NCI-H526 (cell line): ENCODE measurements around the gene BANK1.

Experiments
- DNase-seq, 2 experiments: peaks; one replicate each; lab custom pipeline; 2025; lab: John Stamatoyannopoulos, UW

Gene BANK1

GRCh38 chr4:101956068-101956825 lies 165.7 kb downstream of the BANK1 start:
- no peak for DNase-seq

GRCh38 chr4:101958547-101958946 lies 168.0 kb downstream of the BANK1 start:
- no peak for DNase-seq

DNA sequence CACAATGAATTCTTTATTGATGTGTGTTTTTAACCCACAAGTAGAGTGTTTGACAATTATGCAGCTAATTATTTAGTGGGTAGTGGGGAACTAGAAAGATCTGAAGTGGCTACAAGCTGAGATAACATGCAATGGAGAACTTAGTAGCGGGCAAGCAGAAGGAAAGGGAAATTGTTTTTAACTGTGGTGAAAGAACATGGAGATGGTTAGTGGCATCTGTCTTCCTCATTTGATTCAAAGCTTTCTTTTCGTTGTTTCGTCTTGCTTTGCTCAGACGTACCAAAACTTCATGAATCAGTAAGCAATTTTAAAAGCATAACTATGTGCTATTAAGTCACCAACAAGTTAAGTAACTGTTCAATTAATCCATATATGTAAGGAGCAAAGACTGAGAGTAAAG lies 169.9 kb downstream of the BANK1 start:
- no peak for DNase-seq

DNA sequence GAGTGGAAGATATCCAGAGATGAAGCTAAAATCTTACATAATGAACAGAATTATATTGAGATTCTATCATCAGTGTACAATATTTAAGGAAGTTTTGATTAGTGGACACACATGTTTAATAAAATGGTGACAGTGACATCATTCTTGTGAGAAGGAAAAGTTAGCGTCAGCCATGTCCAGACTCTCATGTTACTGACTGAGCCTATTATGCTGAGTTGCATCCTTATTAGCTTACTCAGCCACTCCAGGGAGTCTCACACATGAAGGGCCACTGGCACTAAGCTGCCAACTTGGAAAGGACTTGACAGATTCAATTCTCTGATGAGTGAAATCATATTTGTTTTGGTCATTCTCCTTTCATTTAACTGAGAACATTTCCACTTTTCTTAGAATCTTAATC lies 170.6 kb downstream of the BANK1 start:
- DNase-seq: no peak

GRCh38 chr4:101967697-101968346 lies 177.3 kb downstream of the BANK1 start:
- no peak for DNase-seq

GRCh38 chr4:101968364-101968763 lies 177.8 kb downstream of the BANK1 start:
- no peak for DNase-seq

DNA sequence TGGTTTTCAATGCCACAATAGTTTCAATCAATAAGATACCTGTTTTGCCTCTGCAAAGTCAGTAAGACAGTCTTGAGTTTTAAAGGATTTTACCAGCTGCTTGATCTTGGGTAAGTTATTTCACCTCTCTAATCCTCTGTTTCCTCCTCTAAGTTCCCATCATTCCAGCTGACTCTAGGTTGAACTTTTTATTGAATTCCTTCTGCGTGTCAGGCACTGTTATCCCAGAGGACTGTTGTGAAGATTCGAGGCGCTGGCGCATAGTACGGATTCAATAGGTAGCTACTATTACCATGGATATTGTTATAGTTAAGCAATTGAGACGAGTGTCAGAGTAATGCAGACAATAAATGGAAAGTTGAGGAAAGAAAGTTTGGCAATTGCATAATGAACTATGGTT lies 179.4 kb downstream of the BANK1 start:
- no peak for DNase-seq

DNA sequence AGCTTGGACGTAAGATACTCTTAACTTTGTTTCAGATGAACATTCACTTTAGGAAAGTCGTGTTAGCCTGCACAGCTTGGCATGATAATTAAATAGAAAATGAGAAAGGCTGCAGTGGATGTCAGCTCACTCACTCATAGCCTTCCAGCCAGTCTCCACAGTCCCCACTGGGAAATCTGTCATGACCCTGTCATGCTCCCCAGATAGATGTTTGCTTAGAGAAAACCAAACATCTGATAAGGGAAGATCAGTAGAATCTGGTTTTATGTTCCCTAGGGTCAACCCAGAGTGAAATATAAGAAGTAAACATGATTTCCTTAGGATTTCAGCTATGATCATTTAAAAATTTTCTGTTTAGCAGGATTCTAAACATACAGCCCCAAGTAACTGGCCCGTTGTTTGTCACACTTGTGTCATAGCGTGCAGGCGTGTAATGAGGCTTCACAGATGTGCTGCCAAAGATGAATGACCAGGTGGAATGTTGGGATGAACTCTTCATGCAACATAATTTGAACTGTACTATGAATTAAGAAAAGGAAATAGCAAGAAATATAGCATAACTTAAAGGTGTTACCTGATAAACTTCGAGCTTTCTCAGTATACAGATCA lies 180.1 kb downstream of the BANK1 start:
- no peak for DNase-seq

DNA sequence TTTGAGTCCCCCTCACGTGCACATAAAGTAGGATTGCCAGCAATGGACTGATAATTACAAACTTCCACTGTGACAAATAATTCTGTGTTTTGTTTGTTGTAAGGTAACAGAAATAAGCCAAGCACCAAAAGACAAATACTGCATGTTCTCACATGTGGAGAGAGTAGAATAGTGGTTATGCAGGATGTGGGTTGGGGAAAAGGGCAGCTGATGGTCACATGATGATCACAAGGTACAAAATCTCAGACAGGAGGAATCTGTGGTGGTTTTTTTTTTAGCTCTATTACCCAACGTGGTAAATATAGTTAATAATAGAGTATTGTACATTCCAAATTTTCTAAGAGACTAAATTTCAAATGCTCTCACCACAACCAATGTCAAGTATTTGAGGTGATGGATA lies 182.3 kb downstream of the BANK1 start:
- DNase-seq: no peak

DNA sequence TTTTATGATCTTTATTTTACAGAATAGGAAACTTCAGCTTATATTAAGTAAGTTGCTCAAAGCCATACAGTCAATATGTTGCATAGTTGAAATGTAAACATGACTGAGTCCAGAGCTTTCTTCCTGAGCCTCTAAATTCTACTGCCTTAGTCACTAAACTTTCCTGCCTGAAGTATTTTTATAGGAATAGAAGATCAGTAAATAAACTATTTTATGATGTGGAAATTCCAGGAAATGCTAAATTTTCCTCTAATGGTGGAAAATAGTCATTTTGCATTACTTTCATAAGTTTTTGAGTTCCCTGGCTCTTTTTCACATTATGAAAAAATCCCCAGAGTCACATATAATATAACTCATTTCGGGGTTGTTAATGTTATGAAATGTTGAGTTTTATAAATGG lies 182.8 kb downstream of the BANK1 start:
- DNase-seq: no peak

GRCh38 chr4:101977076-101977475 lies 186.5 kb downstream of the BANK1 start:
- no peak for DNase-seq

DNA sequence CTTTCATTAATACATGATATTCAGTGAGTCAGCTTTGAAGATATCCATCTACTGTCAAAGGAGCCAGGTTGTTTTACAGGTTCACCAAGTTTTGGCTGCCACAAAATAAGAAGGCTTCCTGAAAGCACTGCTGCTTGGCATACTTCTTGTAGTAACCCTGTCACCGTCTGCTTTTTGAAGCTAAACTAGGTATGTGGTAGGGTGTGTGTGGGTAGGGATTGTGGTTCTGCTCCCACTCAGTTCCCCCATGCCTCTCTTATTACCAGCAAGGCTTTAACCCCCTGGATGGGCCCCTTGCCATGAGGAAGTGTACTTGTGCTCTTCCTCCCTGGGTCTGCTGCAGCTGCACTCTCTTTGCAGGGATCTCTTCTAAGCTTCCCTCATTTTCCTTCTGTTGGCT lies 191.2 kb downstream of the BANK1 start:
- DNase-seq: peak in 1 of 2 experiments; percentile 34

- no peak for DNase-seq
These were observed 193.3 kb downstream of the BANK1 start for GRCh38 chr4:101983835-101984234.

DNA sequence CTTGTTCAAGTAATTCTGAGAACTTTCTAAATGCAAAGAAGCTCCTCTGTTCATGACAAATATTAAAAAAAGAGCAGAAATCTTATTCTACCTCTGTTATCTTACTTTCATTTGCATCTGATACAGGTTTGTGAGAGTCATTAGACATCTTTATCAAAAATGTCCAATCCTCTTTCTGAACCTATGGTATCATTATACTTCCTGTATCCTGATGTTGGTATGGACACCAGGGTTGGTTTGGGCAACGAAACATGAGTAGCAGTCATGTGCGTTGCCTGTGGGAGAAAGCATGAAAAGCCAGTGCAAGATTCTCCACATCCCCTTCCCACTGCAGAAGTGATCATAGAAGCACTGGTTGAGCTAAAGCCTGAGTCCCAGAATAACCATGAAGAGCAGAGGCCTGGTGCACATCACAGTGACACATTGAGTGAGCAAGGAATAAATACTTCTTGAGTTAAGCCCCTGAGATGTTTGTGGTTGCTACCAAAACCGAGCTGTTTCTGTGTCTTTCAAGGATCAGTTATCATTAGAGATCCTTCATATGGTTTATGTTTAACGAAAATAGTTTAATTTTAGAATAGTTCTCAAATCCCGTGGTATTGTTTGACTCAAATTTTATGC lies 197.2 kb downstream of the BANK1 start:
- no peak for DNase-seq

- DNase-seq: no peak
These were observed 199.0 kb downstream of the BANK1 start for GRCh38 chr4:101989551-101989950.

- peak in 1 of 2 experiments; percentile 0 for DNase-seq
These were observed 201.9 kb downstream of the BANK1 start for GRCh38 chr4:101992446-101992845.

DNA sequence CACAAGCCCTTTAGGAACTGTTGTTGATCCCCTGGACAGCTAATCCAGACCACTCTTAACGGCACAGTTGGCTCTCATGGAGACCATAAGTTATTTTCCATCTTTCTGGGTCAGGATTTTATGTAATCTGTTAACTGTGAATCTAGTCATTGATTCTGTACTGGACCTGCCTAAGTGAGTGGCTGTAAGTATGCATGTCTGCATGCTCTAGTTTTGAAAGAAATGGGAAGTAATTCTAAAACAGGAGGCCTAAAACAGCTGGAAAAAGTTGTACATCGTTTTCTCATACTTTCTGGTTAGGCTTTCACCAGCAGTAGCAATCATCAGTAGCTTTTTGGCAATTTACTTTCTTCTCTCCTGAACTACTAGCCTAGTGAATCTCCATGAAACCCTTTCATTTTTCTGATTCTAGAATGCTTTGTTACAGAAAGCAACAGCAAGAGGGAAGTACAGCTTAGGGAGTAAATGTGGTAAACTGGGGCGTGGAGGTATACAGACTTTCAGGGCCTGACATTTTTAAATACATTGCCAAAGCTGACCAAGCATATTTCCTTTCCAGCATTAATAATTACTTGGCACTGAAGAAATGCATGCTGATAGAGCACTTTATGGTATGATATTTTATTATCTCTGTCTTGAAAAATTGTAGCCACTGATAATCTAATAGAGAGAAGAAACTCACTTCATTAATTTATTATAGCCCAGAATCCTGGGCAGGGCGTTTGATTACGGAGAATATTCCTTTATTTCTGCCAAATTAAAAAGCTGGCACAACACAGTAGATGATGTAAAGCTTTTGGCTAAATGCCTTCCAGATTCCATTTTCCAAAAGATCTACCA lies 202.7 kb downstream of the BANK1 start:
- no peak for DNase-seq

DNA sequence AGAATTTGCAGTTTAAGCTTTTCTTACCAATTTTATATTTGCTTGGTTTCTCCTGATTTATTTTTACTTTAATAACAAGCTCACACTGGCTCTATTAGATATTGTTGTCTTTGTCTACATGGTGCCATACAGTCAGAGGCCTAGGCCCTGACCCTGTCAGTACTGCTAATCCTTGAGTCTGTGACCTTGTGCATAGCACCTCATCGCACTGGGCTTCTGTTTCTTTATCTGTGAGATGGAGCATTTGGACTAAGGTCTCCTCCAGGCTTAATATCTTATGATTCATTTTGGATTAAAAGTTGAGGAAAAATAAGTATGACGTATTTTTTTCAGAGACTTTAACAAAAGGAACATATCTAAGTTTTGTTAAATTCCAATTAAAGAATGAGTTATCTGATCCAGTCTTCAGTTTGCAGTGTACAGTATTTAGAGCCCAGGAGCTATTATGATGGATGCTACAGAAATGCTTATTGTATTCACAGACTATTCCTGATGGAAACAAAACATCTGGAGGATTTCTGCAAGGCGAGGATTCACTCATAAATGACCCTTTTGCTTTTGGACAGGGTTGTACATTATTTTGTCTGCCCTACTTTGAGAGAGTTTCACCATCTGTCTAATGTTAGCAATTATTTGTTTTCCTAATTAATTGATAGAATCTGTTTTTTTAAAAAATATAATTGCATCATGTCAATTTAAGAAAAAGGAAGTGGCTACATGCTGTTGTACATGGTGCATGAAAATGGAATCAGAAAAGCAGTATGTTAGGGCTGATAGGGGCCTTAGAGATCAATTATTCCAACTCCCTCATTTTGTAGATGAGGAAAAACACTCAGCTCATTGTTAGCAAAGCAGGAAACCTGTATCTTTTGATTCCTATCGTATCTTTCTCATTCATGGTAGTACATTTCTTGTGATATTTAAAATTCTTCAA lies 203.6 kb downstream of the BANK1 start:
- no peak for DNase-seq

DNA sequence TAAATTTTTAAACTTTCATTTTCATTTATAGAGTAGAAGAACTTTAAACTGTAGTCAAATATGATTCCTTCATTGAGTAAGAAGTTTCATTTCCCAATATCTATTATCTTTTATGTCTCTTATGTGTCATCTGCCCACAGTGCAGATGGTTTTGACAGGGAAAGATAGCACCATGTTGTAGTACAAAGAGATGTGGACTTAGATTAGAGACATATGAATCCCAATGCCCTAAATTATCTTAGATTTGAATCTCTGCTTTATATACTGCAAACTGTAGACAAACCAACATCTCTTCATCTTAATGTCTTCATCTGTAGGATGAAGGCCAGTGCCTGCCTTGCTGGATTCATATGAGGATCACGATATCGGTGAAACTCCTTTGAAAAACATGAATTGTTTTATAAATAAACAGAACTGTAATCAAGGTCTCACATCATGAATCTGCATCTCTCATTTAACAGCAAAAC lies 217.5 kb downstream of the BANK1 start:
- no peak for DNase-seq

DNA sequence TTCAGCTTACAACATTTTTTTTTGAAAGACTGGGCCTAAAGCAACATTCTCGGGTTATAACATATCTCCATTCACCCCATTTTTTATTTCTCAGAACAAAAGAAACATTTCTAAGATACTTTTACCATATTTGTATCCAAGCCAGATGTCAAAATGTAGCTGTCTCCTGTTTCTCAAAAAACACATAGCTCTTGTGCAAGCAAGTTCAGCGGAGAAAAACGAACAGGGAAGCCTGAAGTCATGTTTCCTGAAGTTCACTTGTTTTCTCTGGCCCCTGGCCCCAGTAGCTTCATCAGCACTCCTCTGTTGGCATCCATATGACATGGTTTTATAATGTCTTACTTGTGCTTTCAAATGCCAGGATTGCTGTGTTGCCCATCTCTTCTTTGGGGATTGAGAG lies 218.2 kb downstream of the BANK1 start:
- no peak for DNase-seq

- no peak for DNase-seq
These were observed 231.8 kb downstream of the BANK1 start for GRCh38 chr4:102022343-102022742.
